AG09309 (cell line): ENCODE results near the gene CHMP1A.

Experiments
- DNase-seq: peaks from one replicate; pipeline ENCODE4 v3.0.0-alpha.2; 2010; ENCODE audit warnings: low read depth
- H3K4me3 ChIP-seq: 2 replicates; pipeline ENCODE4 v1.5.1; 2011; ENCODE audit warnings: mild to moderate bottlenecking, low read depth, low read length, moderate library complexity; ENCODE audit not compliant: control insufficient read depth
- CTCF ChIP-seq: IDR thresholded peaks from 2 replicates; pipeline ENCODE4 v1.5.1; 2011; ENCODE audit warnings: mild to moderate bottlenecking, low read depth, low read length, inconsistent platforms; ENCODE audit not compliant: insufficient read depth, control insufficient read depth; ENCODE audit errors: missing control alignments

The CHMP1A gene

DNA sequence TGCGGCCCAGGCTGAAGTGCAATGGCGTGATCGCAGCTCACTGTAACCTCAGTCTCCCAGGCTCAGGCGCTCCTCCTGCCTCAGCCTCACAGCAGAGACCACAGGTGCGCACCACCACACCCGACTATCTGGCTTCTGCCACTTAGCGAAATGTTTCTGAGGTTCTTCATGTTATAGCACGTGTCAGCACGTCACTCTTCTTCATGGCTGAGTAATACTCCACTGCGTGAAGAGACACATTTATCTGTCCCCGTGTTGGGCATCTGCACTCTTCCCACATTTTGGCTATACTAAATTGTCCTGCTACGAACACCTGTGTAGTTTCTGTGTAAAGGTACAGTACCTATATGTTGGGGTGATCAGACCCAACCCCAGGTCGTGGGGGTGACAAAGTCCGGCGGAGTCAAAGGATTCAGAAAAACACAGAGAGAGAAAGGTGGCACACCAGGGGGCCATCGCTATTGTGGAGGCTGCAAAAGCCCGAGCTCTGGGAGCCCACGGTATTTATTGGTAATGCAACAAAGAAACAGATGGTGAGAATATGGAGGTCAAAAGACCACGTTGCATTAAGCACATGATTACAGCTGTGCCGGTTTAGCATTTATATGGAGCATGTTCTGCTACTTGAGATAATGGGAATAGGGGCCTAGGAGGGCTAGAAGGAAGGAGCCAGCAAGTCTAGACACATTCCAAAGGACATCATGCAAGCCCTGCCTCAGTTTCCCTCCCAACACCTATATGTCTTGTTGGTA lies 44.9 kb downstream of the CHMP1A start:
- no peak for TF ChIP-seq CTCF
- H3K4me3 ChIP-seq = no peak overlapping the region
- DNase-seq = no peak

DNA sequence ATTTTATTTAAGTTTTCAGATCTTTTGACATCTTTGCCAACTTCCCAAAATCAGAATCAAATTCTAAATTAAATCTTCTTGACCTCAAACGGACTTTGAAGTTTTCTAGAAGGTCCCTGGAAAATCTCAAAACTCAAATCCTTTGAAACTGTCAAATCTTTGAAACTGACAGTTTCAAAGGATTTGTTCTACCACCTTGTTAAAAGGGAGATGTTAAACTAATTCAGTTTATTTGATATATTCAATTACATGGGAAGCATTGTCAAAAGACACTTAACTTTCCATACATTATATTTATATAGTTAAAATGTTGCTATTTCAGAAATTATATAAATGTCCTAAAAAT lies 47.4 kb downstream of the CHMP1A start:
- DNase-seq = no peak
- H3K4me3 ChIP-seq = no peak overlapping the region
- no peak for TF ChIP-seq CTCF

GRCh38 chr16:89607937-89608740 lies 49.4 kb downstream of the CHMP1A start:
- TF ChIP-seq CTCF = no peak
- H3K4me3 ChIP-seq = no peak overlapping the region
- DNase-seq = no peak

- no peak for DNase-seq
- H3K4me3 ChIP-seq = no peak overlapping the region
Measured at GRCh38 chr16:89607453-89607852, 50.1 kb downstream of the CHMP1A start.

DNA sequence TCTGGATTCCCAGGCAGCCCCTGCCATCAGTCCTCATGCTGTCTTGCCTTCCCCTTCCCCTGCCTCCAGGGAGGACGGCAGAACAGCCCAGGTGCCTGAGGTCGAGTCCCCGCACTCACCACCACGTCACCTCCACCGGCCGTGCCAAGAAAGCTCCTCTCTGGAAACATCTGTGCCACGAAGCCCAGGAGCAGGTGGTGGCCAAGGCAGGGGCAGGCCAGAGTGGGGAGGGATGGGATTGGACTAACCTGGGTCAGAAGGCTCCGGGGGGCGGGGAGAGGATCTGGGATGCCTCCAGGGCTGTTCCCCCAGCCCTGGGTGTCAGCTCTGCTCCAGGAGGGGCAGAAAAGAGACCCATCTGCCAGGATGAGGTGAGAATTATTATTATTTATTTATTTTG lies 51.5 kb downstream of the CHMP1A start:
- TF ChIP-seq CTCF = no peak
- H3K4me3 ChIP-seq = no peak overlapping the region
- DNase-seq = no peak

More at GRCh38 chr16:89607453-89607852, 50.1 kb downstream of the CHMP1A start:
- TF ChIP-seq CTCF = no peak

GRCh38 chr16:89605186-89605970 lies 52.1 kb downstream of the CHMP1A start:
- DNase-seq = no peak
- no peak for TF ChIP-seq CTCF
- no peak overlapping the region for H3K4me3 ChIP-seq
